MM.1S (cell line): ENCODE measurements around the gene MAS1L.

Source experiments
- DNase-seq: peaks from one replicate; pipeline ENCODE4 v3.0.0-alpha.2; 2015
- H2AFZ ChIP-seq: fragments of 300-600 bp; sonication (generic); 2 replicates; pipeline ENCODE4 v1.6.0; 2016; ENCODE audit warnings: antibody characterized with exemption, low read length
- H3F3A ChIP-seq: fragments of 300-600 bp; sonication (generic); 2 replicates; pipeline ENCODE4 v1.6.1; 2016; ENCODE audit warnings: mild to moderate bottlenecking, antibody characterized with exemption, low read length, moderate library complexity, mixed read lengths; ENCODE audit not compliant: insufficient read depth
- H3K27ac ChIP-seq: fragments of 300-600 bp; sonication (generic); 2 replicates; pipeline ENCODE4 v1.5.1; 2016; ENCODE audit warnings: mild to moderate bottlenecking, low read length
- H3K27me3 ChIP-seq: fragments of 300-600 bp; sonication (generic); replicated peaks from 2 replicates; pipeline ENCODE4 v1.6.0; 2016; ENCODE audit warnings: low read length; ENCODE audit not compliant: insufficient read depth
- H3K36me3 ChIP-seq: fragments of 300-600 bp; sonication (generic); replicated peaks from 2 replicates; pipeline ENCODE4 v1.6.1; 2016; ENCODE audit warnings: mild to moderate bottlenecking, low read length, mixed read lengths; ENCODE audit not compliant: insufficient read depth
- H3K4me1 ChIP-seq: fragments of 300-600 bp; sonication (generic); 2 replicates; pipeline ENCODE4 v1.6.1; 2016; ENCODE audit warnings: low read length, mixed read lengths
- H3K4me2 ChIP-seq: fragments of 300-600 bp; sonication (generic); 2 replicates; pipeline ENCODE4 v1.6.0; 2016; ENCODE audit warnings: low read depth, low read length
- H3K4me3 ChIP-seq: fragments of 300-600 bp; sonication (generic); 2 replicates; pipeline ENCODE4 v1.5.1; 2016; ENCODE audit warnings: low read length, mixed read lengths
- H3K79me2 ChIP-seq: fragments of 300-600 bp; sonication (generic); 2 replicates; pipeline ENCODE4 v1.6.1; 2016; ENCODE audit warnings: mixed run types, low read length, mixed read lengths
- H3K9ac ChIP-seq: fragments of 300-600 bp; sonication (generic); 2 replicates; pipeline ENCODE4 v1.6.1; 2016; ENCODE audit warnings: low read length, mixed read lengths
- H3K9me2 ChIP-seq: fragments of 300-600 bp; sonication (generic); replicated peaks from 2 replicates; pipeline ENCODE4 v1.6.1; 2016; ENCODE audit warnings: mild to moderate bottlenecking, low read length, mixed read lengths; ENCODE audit not compliant: insufficient read depth
- H3K9me3 ChIP-seq: fragments of 300-600 bp; sonication (generic); replicated peaks from 2 replicates; pipeline ENCODE4 v1.6.1; 2016; ENCODE audit warnings: mild to moderate bottlenecking, low read length, mixed read lengths; ENCODE audit not compliant: insufficient read depth
- H4K20me1 ChIP-seq: fragments of 300-600 bp; sonication (generic); 2 replicates; pipeline ENCODE4 v1.6.1; 2016; ENCODE audit warnings: mild to moderate bottlenecking, low read length, moderate library complexity, mixed read lengths; ENCODE audit not compliant: insufficient read depth
- EZH2 ChIP-seq: fragments of 300-600 bp; sonication (generic); optimal IDR thresholded peaks from 2 replicates; pipeline ENCODE3; 2017; ENCODE audit warnings: low read depth, mild to moderate bottlenecking, antibody characterized with exemption, low read length, mixed read lengths
- EZH2phosphoT487 ChIP-seq: fragments of 300-600 bp; sonication (generic); IDR thresholded peaks from 2 replicates; pipeline ENCODE4 v1.6.1; 2018; ENCODE audit warnings: antibody characterized with exemption, low read length
- TF ChIP-seq, protein P1 (sequence below): fragments of 300-600 bp; sonication (generic); IDR thresholded peaks from 2 replicates; pipeline ENCODE4 v1.5.1; 2016; ENCODE audit warnings: antibody characterized with exemption, low read length, mixed read lengths

Gene MAS1L

DNA sequence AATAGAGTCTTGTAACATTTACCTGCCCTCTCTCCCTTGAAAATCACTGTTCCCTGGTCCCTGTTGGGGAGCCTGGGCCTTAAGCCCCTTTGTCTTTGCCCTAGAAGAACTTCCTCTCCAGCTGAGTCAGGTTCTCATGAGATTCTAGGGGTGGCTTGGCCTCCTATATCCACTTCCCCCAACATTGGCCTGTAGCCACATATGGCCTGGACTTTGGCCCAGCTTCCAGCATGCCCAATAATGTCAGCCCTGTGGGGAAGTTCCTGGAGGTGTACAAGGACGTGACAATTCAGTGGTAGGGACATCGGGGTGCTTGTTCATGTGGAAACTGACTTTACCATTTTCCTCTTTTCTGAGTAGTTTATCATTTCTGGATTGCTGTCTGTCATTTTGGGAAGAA, 17.2 kb upstream of the MAS1L start:
- Histone ChIP-seq H3K27ac (no peak overlapping the region), H3K27me3 (no peaks in the 10 kb centered on the region), H3K4me1 (peaks cover 9% of the 10 kb centered on the region), H3K9ac (no peak overlapping the region), H3K36me3 (no peaks in the 10 kb centered on the region), H3K9me3 (no peaks in the 10 kb centered on the region), H2AFZ (no peak overlapping the region), H3K4me3 (no peak overlapping the region), H3K9me2 (no peaks in the 10 kb centered on the region), H3K4me2 (no peak overlapping the region), H3K79me2 (no peaks in the 10 kb centered on the region), H3F3A (no peaks in the 10 kb centered on the region), H4K20me1 (no peaks in the 10 kb centered on the region)
- TF ChIP-seq EZH2phosphoT487 = no peak
- no peak for TF ChIP-seq EZH2
- TF ChIP-seq, protein P1, sequence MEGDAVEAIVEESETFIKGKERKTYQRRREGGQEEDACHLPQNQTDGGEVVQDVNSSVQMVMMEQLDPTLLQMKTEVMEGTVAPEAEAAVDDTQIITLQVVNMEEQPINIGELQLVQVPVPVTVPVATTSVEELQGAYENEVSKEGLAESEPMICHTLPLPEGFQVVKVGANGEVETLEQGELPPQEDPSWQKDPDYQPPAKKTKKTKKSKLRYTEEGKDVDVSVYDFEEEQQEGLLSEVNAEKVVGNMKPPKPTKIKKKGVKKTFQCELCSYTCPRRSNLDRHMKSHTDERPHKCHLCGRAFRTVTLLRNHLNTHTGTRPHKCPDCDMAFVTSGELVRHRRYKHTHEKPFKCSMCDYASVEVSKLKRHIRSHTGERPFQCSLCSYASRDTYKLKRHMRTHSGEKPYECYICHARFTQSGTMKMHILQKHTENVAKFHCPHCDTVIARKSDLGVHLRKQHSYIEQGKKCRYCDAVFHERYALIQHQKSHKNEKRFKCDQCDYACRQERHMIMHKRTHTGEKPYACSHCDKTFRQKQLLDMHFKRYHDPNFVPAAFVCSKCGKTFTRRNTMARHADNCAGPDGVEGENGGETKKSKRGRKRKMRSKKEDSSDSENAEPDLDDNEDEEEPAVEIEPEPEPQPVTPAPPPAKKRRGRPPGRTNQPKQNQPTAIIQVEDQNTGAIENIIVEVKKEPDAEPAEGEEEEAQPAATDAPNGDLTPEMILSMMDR = no peak
- DNase-seq = no peak

GRCh38 chr6:29502597-29502996, 14.8 kb upstream of the MAS1L start:
- Histone ChIP-seq H2AFZ (no peak overlapping the region), H3K4me3 (no peak overlapping the region), H4K20me1 (no peaks in the 10 kb centered on the region), H3K27me3 (no peaks in the 10 kb centered on the region), H3F3A (no peaks in the 10 kb centered on the region), H3K4me2 (no peak overlapping the region), H3K36me3 (no peaks in the 10 kb centered on the region), H3K4me1 (no peaks in the 10 kb centered on the region), H3K9me3 (no peaks in the 10 kb centered on the region), H3K9me2 (no peaks in the 10 kb centered on the region), H3K27ac (no peak overlapping the region), H3K9ac (no peak overlapping the region), H3K79me2 (no peaks in the 10 kb centered on the region)
- TF ChIP-seq EZH2phosphoT487 = no peak
- no peak for TF ChIP-seq EZH2
- no peak for DNase-seq

GRCh38 chr6:29502181-29502580, 14.4 kb upstream of the MAS1L start:
- H3K9ac ChIP-seq = no peak overlapping the region
- H3K4me1 ChIP-seq = no peaks in the 10 kb centered on the region
- no peak overlapping the region for H2AFZ ChIP-seq
- H3K4me2 ChIP-seq = no peak overlapping the region
- H3K36me3 ChIP-seq = no peaks in the 10 kb centered on the region
- H3K4me3 ChIP-seq = no peak overlapping the region
- no peaks in the 10 kb centered on the region for H4K20me1 ChIP-seq
- no peaks in the 10 kb centered on the region for H3F3A ChIP-seq
- H3K9me2 ChIP-seq = no peaks in the 10 kb centered on the region
- DNase-seq = no peak
- H3K27me3 ChIP-seq = no peaks in the 10 kb centered on the region
- TF ChIP-seq, protein P1 = no peak
- no peak for TF ChIP-seq EZH2
- TF ChIP-seq EZH2phosphoT487 = no peak
- no peak overlapping the region for H3K27ac ChIP-seq
- no peaks in the 10 kb centered on the region for H3K9me3 ChIP-seq
- H3K79me2 ChIP-seq = no peaks in the 10 kb centered on the region

DNA sequence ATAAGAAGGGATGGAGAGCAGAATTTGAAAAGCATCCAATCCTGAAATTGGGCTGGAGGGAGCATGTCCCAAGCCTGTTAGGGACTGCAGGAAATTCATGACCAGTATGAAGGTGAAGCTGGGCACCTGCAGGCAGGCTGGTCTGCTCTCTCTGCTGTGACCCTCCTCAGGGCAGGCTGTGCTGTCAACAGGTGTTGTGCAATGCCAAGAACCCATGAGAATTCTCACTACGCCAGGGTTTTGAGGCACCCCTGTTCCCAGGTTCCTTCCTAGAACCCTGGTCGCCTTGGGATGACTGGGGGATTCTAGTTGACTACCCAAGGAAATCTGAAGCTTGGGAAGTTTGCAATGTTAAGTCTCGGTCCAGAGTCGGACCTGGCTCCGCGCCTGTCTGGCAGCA, 13.3 kb upstream of the MAS1L start:
- no peaks in the 10 kb centered on the region for H3K36me3 ChIP-seq
- H2AFZ ChIP-seq = no peak overlapping the region
- no peaks in the 10 kb centered on the region for H3F3A ChIP-seq
- no peaks in the 10 kb centered on the region for H3K4me1 ChIP-seq
- no peaks in the 10 kb centered on the region for H3K79me2 ChIP-seq
- no peaks in the 10 kb centered on the region for H3K9me2 ChIP-seq
- no peaks in the 10 kb centered on the region for H3K27me3 ChIP-seq
- H3K4me3 ChIP-seq = no peak overlapping the region
- no peaks in the 10 kb centered on the region for H3K9me3 ChIP-seq
- DNase-seq = no peak
- no peaks in the 10 kb centered on the region for H4K20me1 ChIP-seq
- H3K4me2 ChIP-seq = no peak overlapping the region
- TF ChIP-seq, protein P1 = no peak
- TF ChIP-seq EZH2phosphoT487 (no peak), EZH2 (no peak)
- no peak overlapping the region for H3K9ac ChIP-seq
- H3K27ac ChIP-seq = no peak overlapping the region
